Liver (tissue), 9 donors: ENCODE measurements around the gene DUXA. TPM values are rescaled to one million over a fixed set of nuclear protein-coding genes. Genes with fewer than 3 reads are reported as not detected.
A peak's percentile ranks its signal among the peaks of the same experiment; 100 is the strongest.

ENCODE experiments used
- DNase-seq: peaks from one replicate; pipeline ENCODE4 v3.0.0-alpha.2; 2017; ENCODE audit warnings: low spot score
- H3K27ac ChIP-seq, 2 donors: one replicate each; pipeline ENCODE4 v1.7.0; 2013; ENCODE audit warnings: inconsistent platforms in 2 of 2, low read length in 2 of 2, control low read depth in 1 of 2, low read depth in 1 of 2, mild to moderate bottlenecking in 1 of 2
- H3K27me3 ChIP-seq, 4 donors: one replicate each; pipeline versions ENCODE4 v1.6.1 to v1.7.0; 2013; ENCODE audit warnings: low read length in 3 of 4, inconsistent platforms in 1 of 4, mild to moderate bottlenecking in 1 of 4, moderate library complexity in 1 of 4; ENCODE audit not compliant: control insufficient read depth in 4 of 4, insufficient read depth in 4 of 4
- H3K36me3 ChIP-seq, 4 donors: one replicate each; pipeline versions ENCODE4 v1.6.1 to v1.7.0; 2013; ENCODE audit warnings: low read length in 3 of 4, mild to moderate bottlenecking in 3 of 4, low read depth in 1 of 4, moderate library complexity in 1 of 4; ENCODE audit not compliant: control insufficient read depth in 4 of 4, insufficient read depth in 3 of 4
- H3K4me1 ChIP-seq, 4 donors: one replicate each; pipeline versions ENCODE4 v1.6.1 to v1.7.0; 2013; ENCODE audit warnings: low read length in 3 of 4, mild to moderate bottlenecking in 3 of 4, moderate library complexity in 1 of 4; ENCODE audit not compliant: control insufficient read depth in 4 of 4, insufficient read depth in 4 of 4
- H3K4me3 ChIP-seq, 3 donors: one replicate each; pipeline versions ENCODE4 v1.6.1 to v1.7.0; 2013; ENCODE audit warnings: low read length in 3 of 3, control low read depth in 1 of 3, low read depth in 1 of 3, mild to moderate bottlenecking in 1 of 3
- H3K9ac ChIP-seq, 2 donors: one replicate each; pipeline ENCODE4 v1.7.0; 2013; ENCODE audit warnings: low read length in 2 of 2, mild to moderate bottlenecking in 2 of 2, moderate library complexity in 2 of 2, control low read depth in 1 of 2, low read depth in 1 of 2
- H3K9me3 ChIP-seq, 4 donors: one replicate each; pipeline versions ENCODE4 v1.6.1 to v1.7.0; 2013; ENCODE audit warnings: low read length in 3 of 4; ENCODE audit not compliant: control insufficient read depth in 4 of 4
- FOXA2 ChIP-seq: IDR thresholded peaks from 2 replicates; pipeline ENCODE4 v1.6.1; 2016; ENCODE audit warnings: antibody characterized with exemption
- GABPA ChIP-seq, 2 donors: IDR thresholded peaks in 1 of 2; conservative IDR thresholded peaks in 1 of 2; 2 replicates each; pipeline ENCODE4 v1.6.1; 2016; ENCODE audit warnings: antibody characterized with exemption in 2 of 2, mild to moderate bottlenecking in 1 of 2, moderate library complexity in 1 of 2
- HNF4A ChIP-seq, 2 donors: conservative IDR thresholded peaks; 2 replicates each; pipeline ENCODE4 v1.6.1; 2016; ENCODE audit warnings: antibody characterized with exemption in 2 of 2, mild to moderate bottlenecking in 2 of 2
- RXRA ChIP-seq, 2 donors: IDR thresholded peaks; 2 replicates each; pipeline ENCODE4 v1.6.1; 2017 to 2018; ENCODE audit warnings: antibody characterized with exemption in 2 of 2, mild to moderate bottlenecking in 1 of 2
- SP1 ChIP-seq: IDR thresholded peaks from 2 replicates; pipeline ENCODE4 v1.6.1; 2018; ENCODE audit warnings: antibody characterized with exemption, mild to moderate bottlenecking
- YY1 ChIP-seq: IDR thresholded peaks from 2 replicates; pipeline ENCODE4 v1.6.1; 2016; ENCODE audit warnings: antibody characterized with exemption, mild to moderate bottlenecking
- WGBS: extraction: QIAGEN DNeasy Blood & Tissue Kit; methylation state at CpG from one replicate; pipeline ENCODE4 v1.1.7; 2013; 5-methylcytosine and 5-hydroxymethylcytosine counted together
- polyA plus RNA-seq, 2 donors: library from polyadenylated mRNA; stranded (reverse) in 1 of 2; unstranded in 1 of 2; fragments of 200-250 nt in 1 of 2; fragments of >200 nt in 1 of 2; fragmentation: Nextera tagmentation in 1 of 2; extraction: Ambion mirVana in 1 of 2; gene quantifications; one replicate each; pipeline versions ENCODE4 v1.2.1 to v1.2.3, GENCODE V29; 2013 to 2015
- total RNA-seq, 2 donors: library from RNA; depleted of rRNA; stranded (reverse); fragments of >200 nt; gene quantifications; one replicate each; pipeline ENCODE4 v1.2.3, GENCODE V29; 2014
- TF ChIP-seq, protein P1 (sequence below): IDR thresholded peaks from 2 replicates; pipeline ENCODE4 v1.6.1; 2016; ENCODE audit warnings: antibody characterized with exemption
- TF ChIP-seq, protein P2 (sequence below): fragments of 150-350 bp; IDR thresholded peaks from 2 replicates; pipeline ENCODE4 v1.5.1; 2017; ENCODE audit warnings: improper control_type of control experiment, low read depth, low read length; ENCODE audit not compliant: missing input control
- TF ChIP-seq, protein P3 (sequence below): IDR thresholded peaks from 2 replicates; pipeline ENCODE4 v1.6.1; 2016; ENCODE audit warnings: antibody characterized with exemption, mild to moderate bottlenecking
- TF ChIP-seq, protein P4 (sequence below): IDR thresholded peaks from 2 replicates; pipeline ENCODE4 v1.6.1; 2016; ENCODE audit warnings: antibody characterized with exemption
- donor health status: healthy.
- donor health status: healthy.
- donor health status: healthy.
- donor health status: healthy.
- donor health status: healthy.

Gene DUXA
- not detected for total RNA-seq
- not detected for polyA plus RNA-seq

DNA sequence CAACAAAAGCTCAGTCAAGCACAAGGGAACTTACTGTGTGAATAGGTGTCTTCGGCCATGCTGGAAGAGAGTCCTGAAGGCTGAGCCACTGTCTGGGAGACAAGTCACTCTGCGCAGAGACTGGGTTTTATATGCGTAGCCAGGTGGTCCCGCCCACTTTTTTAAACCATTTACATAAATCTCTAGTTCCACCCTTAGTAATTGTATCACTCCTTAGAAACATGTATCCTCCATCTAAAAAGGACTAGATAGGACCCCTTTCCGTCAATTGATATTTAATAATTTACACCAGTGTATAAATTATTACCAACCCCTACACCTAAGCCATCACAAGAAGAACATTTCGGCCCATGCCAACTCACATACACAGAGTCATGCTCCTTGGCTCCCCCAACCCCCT is at the start of gene DUXA:
DUXA (minus strand) TSS at position 101 of the 400 bp plus-strand sequence; CDS start at position 59, 42 bp downstream.
- TF ChIP-seq GABPA (IDR thresholded peaks at IDR 0.05 in 1 of 2, conservative IDR thresholded peaks at IDR 0.05 in 1 of 2): no peak
- TF ChIP-seq, protein P1, sequence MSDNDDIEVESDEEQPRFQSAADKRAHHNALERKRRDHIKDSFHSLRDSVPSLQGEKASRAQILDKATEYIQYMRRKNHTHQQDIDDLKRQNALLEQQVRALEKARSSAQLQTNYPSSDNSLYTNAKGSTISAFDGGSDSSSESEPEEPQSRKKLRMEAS: no peak
- TF ChIP-seq FOXA2: no peak
- TF ChIP-seq SP1: no peak
- TF ChIP-seq, protein P2, sequence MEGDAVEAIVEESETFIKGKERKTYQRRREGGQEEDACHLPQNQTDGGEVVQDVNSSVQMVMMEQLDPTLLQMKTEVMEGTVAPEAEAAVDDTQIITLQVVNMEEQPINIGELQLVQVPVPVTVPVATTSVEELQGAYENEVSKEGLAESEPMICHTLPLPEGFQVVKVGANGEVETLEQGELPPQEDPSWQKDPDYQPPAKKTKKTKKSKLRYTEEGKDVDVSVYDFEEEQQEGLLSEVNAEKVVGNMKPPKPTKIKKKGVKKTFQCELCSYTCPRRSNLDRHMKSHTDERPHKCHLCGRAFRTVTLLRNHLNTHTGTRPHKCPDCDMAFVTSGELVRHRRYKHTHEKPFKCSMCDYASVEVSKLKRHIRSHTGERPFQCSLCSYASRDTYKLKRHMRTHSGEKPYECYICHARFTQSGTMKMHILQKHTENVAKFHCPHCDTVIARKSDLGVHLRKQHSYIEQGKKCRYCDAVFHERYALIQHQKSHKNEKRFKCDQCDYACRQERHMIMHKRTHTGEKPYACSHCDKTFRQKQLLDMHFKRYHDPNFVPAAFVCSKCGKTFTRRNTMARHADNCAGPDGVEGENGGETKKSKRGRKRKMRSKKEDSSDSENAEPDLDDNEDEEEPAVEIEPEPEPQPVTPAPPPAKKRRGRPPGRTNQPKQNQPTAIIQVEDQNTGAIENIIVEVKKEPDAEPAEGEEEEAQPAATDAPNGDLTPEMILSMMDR: no peak
- no peak for TF ChIP-seq RXRA (IDR thresholded peaks at IDR 0.05)
- Histone ChIP-seq H3K27ac (no peak within 1 kb of the TSS), H3K4me1 (no peaks in the 10 kb centered on the region), H3K4me3 (no peak within 1 kb of the TSS), H3K27me3 (no peaks in the 10 kb centered on the region), H3K9ac (no peak within 1 kb of the TSS), H3K9me3 (peaks cover 0 to 22% (median 11%) of the 10 kb centered on the region in 4 donors), H3K36me3 (no peaks in the 10 kb centered on the region)
- 81% methylated on average over 6 of the region's 6 CpGs for WGBS
- DNase-seq: no peak

DNA sequence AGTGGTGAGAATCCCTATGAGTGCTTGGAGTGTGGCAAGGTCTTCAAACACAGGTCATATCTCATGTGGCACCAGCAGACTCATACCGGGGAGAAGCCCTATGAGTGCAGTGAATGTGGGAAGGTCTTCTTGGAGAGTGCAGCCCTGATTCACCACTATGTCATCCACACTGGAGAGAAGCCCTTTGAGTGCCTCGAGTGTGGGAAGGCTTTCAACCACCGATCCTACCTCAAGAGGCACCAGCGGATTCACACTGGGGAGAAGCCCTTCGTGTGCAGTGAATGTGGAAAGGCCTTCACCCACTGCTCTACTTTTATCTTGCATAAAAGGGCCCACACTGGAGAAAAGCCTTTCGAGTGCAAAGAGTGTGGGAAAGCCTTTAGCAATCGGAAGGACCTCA is 44.8 kb upstream of the DUXA start:
- no peaks in the 10 kb centered on the region for H3K27me3 ChIP-seq
- DNase-seq: no peak

More for the DNA sequence above, 44.8 kb upstream of the DUXA start:
- WGBS: 97% methylated on average over 7 of the region's 7 CpGs
- H3K4me3 ChIP-seq: peak overlapping the region in 2 of 3 donors; percentile 56 to 67
- H3K27ac ChIP-seq: no peak overlapping the region
- H3K36me3 ChIP-seq: peaks cover 13 to 64% (median 49%) of the 10 kb centered on the region in 4 donors
- H3K9ac ChIP-seq: no peak overlapping the region
- TF ChIP-seq HNF4A (conservative IDR thresholded peaks at IDR 0.05) (no peak), YY1 (no peak)
- TF ChIP-seq, protein P1: no peak
- TF ChIP-seq, protein P3, sequence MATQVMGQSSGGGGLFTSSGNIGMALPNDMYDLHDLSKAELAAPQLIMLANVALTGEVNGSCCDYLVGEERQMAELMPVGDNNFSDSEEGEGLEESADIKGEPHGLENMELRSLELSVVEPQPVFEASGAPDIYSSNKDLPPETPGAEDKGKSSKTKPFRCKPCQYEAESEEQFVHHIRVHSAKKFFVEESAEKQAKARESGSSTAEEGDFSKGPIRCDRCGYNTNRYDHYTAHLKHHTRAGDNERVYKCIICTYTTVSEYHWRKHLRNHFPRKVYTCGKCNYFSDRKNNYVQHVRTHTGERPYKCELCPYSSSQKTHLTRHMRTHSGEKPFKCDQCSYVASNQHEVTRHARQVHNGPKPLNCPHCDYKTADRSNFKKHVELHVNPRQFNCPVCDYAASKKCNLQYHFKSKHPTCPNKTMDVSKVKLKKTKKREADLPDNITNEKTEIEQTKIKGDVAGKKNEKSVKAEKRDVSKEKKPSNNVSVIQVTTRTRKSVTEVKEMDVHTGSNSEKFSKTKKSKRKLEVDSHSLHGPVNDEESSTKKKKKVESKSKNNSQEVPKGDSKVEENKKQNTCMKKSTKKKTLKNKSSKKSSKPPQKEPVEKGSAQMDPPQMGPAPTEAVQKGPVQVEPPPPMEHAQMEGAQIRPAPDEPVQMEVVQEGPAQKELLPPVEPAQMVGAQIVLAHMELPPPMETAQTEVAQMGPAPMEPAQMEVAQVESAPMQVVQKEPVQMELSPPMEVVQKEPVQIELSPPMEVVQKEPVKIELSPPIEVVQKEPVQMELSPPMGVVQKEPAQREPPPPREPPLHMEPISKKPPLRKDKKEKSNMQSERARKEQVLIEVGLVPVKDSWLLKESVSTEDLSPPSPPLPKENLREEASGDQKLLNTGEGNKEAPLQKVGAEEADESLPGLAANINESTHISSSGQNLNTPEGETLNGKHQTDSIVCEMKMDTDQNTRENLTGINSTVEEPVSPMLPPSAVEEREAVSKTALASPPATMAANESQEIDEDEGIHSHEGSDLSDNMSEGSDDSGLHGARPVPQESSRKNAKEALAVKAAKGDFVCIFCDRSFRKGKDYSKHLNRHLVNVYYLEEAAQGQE: no peak
- TF ChIP-seq, protein P4, sequence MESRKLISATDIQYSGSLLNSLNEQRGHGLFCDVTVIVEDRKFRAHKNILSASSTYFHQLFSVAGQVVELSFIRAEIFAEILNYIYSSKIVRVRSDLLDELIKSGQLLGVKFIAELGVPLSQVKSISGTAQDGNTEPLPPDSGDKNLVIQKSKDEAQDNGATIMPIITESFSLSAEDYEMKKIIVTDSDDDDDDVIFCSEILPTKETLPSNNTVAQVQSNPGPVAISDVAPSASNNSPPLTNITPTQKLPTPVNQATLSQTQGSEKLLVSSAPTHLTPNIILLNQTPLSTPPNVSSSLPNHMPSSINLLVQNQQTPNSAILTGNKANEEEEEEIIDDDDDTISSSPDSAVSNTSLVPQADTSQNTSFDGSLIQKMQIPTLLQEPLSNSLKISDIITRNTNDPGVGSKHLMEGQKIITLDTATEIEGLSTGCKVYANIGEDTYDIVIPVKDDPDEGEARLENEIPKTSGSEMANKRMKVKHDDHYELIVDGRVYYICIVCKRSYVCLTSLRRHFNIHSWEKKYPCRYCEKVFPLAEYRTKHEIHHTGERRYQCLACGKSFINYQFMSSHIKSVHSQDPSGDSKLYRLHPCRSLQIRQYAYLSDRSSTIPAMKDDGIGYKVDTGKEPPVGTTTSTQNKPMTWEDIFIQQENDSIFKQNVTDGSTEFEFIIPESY: no peak
- no peaks in the 10 kb centered on the region for H3K4me1 ChIP-seq
- H3K9me3 ChIP-seq: peaks cover 3 to 32% (median 25%) of the 10 kb centered on the region in 4 donors
